ENCODE measurements around the gene ISY1.

DNA sequence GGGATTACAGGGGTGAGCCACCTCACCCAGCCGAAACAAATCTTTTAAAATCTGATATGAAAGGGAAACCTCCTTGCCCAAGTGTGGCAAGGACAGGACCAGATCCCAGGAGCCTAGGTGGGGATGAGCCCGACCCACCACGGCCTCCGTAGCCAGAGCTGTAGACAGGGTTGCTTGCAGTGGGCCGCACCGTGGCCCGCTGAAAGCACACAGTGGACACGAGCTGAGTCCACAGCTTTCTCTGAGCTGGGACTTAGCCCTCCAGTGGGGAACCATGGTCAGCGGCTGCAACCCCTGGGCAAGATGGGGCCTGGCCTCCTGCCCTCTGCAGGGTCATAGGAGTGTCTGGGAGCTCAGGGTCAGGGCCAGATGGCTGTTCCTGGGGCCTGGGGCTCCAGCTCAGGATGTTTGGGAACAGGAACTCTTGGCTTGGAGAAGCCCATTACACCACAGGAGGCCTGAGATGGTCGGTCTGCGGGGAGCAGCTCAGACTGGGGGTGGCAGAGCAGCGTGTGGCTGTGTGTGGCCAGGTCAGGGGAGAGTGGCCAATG is 75.6 kb downstream of the ISY1 start:
- TF ChIP-seq EP300 (IDR thresholded peaks at IDR 0.05) (no peak), CTCF (IDR thresholded peaks at IDR 0.05) (no peak)

Data from sigmoid colon (tissue), 4 donors.